IPS-11a (cell line): Measurements from ENCODE around the gene NEU1.

Experiments used
- H3K4me3 ChIP-seq: one replicate; pipeline ENCODE4 v1.5.1; 2013; ENCODE audit warnings: low read depth, low read length, control low read depth

NEU1 gene

DNA sequence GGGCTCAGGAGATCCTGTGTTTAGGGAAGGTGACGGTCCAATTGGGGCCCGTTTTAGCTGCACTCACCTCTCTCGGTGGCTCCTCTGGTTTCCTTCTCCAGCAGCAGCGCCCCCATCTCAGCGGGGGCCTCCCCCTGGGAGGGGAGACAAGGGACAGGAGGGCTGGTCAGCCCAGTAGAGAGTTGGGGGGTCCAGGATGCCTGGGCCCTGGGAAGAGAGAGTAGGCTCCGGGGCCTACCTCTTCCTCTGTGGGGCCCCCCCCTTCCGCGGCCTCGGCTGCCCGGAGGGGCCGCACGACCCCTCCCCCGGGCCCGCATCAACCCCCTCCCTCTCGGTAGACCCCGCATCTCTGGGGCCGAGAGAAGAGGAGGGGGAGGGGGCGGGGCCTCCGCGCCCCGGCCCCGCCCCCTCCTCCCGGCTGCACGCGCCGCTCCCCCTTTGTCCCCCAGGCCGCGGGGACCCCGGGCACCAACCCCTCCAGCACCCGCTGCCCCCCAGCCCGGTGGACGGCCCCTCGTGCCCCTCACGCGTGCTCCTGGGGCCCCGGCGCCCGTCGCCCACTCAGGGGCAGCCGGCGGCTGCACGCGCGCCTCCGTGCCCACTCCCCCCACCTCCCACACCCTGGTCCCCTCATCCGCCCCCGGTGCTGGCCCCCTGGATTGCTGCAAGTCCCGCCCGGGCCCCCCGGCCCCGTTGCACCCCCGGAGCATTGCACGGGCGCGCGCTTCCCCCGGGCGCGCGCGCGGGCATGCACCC is 34.4 kb upstream of the NEU1 start:
- H3K4me3 ChIP-seq, result peak overlapping the region; percentile 89

DNA sequence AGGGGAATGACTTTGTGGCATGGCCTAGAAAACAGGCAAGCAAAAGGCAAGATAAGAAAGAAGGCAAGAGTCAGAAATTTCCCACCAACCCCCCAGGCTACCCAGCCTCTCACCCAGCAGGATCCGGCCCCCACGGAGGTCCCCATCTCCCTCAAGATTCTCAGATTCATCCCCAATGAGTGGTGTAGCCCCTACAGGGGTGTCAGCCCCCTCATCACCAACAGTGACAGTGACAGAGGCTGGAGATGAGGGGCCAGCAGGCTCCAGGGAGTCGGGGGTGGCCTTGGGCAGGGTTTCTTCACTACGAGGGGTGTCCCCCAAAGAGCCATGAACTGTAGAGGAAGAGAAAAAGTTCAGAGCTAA is 33.9 kb upstream of the NEU1 start:
- H3K4me3 ChIP-seq, result peak overlapping the region; percentile 41

DNA sequence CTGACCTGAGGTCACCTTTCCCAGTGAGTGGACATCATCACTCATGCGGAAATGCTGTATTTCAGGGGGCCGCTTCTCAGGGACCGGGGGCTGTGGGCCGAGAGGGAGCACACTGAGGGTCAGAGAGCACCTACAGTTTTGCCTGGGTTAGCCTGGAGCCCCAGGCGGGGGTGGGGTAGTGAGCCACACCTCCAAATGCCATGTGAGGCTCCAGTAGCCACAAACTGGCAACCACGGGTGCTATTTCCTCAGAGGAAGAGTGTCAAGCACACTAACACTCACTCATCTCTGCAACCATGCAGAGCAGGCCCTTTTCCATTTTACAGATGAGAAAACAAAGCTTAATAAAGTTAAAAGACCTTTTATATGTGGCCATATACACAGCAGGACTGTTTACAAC is 30.2 kb upstream of the NEU1 start:
- H3K4me3 ChIP-seq, result no peak overlapping the region

DNA sequence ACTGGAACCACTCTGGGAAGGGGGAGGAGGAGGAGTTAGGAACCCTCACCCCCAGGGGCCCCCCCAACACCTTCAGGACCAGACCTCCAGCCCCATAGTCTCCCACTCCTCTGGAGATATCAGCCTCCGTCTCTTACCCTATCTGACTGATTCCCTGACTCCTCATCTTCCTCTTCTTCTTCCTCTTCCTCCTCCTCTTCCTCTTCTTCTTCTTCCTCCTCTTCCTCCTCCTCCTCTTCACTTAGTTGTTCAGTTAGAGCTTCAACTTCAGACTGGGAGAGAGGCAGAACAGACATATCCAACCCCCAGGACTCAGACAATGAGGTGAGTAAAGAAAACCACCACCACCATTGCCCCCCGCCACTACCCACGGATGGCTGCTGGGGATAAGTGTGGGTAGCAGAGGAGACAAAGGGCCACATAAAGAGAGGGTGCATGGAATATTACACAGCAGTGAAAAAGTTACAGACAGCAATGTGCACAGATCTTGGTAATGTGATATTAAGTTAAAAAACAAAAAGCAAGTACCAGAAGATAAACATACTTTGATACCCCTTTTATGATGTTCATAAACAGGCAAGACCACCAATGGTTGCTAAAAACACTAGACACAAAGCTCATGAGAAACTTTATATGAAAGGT is 26.8 kb upstream of the NEU1 start:
- H3K4me3 ChIP-seq, result no peak overlapping the region

DNA sequence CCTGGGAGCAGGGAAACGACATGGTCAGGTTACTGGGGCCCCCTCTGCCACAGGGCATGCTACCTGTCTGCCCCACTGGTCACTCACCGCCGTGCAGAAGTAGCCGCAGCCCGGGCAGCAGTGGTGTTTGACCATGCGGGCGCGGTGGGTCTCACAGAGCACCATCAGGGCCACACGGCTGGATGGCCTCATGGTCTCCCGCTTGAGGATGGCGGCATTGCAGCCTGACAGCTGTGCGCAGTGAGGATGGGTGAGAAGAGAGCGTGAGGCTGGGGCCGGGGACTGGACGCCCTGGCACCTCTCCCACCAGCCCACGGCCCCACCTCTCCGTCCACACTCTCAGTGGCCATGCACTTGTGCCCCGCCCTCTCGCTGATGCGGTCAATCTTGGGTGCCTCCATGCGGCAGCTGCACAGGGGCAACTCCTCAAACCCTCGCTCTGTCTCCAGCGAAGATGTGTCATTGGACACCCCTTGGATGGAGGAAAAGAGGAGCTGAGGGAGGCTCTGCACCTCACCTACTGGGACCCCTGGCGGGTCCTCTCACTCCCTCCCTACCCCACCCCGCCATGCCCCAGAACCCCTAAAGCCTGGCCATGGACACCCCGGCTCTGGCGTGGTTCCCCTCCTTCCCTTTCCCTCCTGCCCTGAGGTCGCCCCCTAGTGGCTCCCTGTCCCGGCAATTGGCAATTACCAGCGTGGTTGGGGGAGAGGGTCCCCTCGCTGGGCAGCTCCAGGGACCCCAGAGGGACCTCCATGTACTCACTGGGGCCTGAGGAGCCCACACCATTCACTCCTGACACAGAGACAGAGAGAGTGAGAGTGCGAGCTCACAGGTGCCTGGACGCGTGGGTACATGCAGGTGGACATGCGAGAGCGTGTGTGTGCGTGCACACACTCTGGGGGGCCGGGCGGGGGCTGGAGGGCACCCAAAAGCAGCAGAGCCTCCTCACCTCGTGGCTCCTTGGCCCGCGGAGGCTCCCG is 25.9 kb upstream of the NEU1 start:
- no peak overlapping the region for H3K4me3 ChIP-seq

DNA sequence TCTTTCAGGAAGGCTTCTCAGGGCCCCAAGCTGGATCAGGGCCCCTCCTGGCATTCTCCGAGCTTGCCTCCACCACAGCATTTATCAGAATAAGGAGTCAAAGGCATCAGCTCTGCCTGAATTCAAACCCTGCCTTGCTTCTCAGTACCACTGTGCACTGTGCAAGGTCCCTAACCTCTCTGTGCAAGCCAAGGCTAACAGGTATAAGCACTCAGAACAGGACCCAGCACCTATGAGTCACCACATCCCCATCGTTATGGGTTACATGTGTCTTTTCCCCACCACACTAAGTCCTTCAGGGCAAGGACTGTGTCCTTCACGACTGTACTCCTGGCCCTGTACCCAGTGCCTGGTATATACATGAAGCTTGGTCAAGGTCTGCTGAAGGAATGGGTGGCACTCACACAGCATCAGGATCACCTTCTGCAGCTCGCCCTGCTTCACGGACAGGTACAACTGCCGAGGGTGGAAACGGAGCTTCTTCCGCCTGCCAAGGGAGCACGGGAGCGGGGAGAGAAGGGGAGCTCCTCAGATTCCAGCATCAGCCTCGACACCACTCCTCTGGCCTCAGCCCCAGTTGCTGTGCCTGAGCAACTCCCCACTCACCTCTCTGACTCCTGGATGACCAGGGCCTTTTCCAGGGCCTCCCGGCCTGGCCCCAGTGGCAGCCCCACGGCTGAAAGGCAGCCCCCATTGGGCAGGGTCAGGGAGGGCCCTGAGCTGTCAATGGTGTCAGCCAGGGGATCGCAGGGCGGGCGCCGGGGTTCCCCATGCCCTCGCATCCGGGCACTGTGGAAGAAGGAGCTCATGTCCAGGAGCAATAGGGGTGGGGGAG is 24.8 kb upstream of the NEU1 start:
- no peak overlapping the region for H3K4me3 ChIP-seq

DNA sequence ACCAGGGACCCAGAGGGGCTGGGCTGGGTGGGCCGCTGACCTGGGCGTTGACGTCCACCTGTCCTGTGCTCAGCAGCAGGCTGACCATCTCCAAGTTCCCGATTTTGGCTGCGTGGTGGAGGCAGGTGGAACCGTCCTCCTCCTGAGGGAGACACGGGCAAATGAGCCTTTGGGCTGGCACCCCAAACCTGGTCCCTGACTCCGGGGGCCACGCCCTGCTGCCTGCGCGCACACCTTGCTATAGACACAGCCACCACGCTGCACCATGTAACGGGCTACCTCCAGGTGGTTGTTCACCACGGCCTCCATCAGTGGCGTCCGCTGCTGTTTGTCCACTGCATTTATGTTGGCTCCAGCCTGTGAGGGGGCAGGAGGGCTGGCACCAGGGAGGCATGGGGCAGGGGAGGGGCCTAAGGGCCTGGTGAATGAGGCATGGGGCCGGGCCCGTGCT is 23.9 kb upstream of the NEU1 start:
- no peak overlapping the region for H3K4me3 ChIP-seq

DNA sequence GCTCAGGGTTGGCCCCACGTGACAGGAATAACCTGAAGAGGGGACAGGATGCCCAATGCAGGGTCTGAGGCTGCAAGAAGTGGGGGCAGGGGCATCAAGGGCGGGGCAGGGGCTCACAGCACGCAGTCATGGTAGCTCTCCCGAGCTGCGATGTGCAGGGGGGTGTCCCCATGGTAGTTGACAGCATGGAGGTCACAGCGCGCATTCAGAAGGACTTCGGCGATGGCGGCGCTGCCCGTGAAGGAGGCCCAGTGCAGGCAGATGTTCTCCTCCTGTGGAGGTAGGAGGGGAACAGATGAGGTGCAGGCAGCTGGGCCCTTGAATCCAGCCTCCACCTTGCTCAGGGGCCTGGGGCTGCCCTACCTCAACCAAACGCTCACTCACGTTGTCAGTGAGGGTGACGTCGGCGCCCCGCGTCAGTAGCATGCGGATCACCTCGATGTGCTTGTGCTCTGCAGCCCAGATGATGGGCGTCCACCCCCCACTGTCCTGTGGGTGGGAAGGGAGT is 22.0 kb upstream of the NEU1 start:
- no peak overlapping the region for H3K4me3 ChIP-seq

DNA sequence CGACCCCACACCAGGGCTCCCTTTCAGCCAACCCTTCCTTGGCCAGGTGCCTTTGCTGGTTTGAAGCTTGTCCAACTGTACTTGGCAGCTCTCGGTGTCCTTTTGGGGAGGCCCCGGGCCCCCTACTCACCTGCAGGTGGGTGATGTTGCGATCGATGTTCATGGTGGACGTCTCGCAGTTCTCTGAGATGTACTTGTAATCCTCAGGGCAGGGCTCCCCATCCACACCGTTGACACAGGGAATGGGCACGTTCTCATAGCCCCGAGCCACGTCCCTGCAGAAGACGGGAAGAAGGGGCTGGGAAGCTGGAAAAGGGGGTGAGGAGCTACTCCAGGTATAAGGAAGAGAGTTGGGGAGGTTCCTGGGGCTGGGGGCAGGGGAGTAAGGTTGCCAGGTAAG is 21.1 kb upstream of the NEU1 start:
- H3K4me3 ChIP-seq, result no peak overlapping the region

DNA sequence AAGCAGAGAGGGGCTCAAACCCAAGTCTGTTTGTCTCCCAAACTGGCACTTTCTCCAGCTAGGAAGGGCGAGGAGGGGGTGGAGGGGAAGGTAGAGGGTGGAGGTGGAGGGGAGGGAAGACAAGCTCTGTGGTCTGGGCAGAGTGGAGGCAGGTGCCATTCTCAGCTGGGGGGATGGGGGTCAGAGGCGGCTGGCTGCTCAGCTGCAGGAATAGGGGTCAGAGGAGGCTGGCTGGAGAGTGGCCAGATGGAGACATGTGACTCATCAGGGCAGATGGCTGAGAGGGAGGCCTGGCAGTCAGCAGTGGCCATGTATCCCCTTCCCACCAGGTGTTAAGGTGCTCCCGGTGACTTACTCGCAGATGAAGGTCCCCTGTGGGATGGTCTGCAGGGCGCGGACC is 19.7 kb upstream of the NEU1 start:
- H3K4me3 ChIP-seq, result no peak overlapping the region

DNA sequence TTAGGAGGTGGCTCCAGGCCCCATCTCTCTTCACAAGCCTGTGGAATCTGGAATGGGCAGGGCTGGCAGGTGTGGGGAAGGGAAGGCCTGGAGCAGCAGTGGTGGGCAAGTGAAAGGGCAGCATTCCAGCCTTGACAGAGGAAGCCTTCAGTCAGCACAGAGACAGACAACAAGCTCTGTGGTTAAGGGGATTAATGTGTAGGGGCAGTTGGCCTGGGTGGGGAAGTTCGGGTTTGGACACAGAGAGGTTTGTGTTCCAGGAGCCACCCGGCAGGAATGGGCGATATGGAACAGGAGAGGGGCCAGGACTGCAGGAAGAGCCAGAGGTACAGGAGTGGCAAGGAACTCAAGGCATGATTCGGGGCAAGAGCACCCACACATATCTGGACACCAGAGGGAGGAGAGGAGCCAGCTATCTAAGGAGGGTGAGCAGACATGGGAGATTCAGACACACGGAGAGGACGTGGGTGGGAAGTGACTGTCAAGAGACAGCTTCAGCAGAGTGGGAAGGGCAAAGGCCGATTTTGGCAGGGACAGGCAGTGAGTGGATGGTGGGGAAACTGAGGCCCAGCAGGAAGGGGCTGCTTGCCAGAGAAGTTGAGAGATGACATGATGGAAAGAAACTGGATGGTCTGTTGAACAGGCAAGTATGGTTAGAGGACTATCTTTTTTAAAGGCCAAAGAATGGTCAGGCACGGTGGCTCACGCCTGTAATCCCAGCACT is 18.7 kb upstream of the NEU1 start:
- no peak overlapping the region for H3K4me3 ChIP-seq

DNA sequence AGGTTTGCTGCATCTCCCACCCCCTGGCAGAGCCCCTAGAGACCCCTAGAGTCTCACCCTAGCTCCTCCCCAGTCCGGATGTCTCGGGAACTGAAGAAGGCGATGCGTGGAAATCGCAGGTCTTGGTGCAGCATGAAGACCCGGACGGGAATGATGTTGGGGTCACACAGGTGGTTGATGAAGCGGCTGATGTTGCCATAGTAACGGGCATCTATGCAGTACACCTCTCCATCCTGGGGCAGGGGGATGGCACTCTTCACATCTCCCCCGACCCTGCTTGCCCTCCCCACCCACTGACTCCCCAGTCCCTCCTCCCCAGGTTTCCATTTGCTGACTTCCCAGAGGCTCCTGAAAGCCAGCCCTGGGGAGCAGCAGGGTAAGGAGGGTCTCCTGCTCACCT is 18.0 kb upstream of the NEU1 start:
- H3K4me3 ChIP-seq, result no peak overlapping the region

DNA sequence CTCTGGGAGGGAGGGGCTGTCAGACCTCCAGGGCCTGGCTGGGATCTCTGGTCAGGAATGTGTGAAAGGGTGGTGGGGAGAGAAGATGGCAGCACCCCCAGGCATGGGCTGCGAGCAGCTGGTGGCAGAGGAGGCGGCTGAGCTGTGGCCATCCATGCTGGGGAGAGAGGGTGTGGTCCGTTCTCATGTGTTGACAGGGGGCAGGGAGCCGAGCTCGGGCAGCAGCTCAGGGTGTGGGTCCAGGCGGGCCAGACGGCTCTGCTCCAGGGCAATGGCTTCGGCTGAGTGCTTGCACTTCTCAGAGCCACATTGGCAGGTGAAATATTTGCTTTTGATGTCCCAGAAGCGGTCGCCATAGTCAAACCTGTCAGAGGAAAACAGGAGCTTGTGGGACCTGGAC is 17.3 kb upstream of the NEU1 start:
- H3K4me3 ChIP-seq, result no peak overlapping the region

DNA sequence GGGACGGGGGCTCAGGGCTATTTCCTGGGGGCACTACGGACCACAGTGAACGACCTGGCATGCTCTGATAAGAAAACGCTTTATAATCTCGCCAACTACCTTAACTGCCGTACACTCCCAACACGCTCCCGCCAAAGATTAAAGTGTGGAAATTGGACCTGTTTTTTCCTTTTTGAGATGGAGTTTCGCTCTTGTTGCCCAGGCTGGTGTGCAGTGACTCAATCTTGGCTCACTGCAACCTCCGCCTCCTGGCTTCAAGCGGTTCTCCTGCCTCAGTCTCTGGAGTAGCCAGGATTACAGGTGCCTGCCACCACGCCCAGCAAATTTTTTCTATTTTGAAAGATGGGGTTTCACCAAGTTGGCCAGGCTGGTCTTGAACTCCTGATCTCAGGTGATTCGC is 16.5 kb upstream of the NEU1 start:
- H3K4me3 ChIP-seq, result no peak overlapping the region

DNA sequence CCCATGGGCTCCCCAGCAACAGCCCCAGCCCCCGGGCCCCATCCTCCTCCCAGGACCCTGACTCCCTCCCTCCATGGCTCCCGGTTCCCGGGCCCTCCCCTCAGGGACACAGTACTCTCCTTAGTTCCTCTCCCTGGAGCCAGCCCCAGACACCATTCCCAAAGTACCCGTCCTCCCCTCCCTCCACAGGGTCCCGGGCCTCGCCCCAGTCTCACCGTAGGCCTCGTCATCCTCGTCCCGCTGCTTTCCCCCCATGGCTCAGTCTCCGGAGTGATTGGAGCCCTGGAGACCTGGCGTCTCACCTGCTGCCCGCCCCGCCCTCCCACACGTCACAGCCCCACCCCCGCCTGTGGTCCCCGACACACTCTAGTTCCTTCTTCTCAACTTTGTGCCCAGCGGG is 16.1 kb upstream of the NEU1 start, which contains the start of gene SLC44A4:
Gene SLC44A4, minus strand, starts transcription at position 272 of the 400 bp plus-strand sequence. Its CDS starts 17 bp downstream, at position 255.
- no peak within 1 kb of the TSS for H3K4me3 ChIP-seq

DNA sequence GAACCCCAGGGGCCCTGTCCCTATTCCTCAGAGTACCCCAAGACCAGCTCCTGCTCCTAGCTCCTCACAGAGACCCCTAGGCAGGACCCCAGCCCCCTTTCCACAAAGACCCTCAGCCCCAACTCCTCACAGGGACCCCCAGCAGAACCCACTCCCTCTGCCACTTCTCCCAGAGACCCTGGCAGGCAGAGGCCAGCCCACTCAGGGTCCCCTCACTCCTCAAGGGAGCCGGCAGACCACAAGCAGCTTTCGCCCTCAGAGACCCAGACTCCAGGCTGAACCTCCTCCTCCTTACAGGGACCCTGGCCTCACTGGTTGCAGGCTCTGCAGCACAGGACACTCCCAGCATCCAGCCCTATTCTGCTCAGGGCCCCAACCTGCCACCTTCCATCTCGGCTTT is 15.6 kb upstream of the NEU1 start:
- H3K4me3 ChIP-seq, result no peak overlapping the region

DNA sequence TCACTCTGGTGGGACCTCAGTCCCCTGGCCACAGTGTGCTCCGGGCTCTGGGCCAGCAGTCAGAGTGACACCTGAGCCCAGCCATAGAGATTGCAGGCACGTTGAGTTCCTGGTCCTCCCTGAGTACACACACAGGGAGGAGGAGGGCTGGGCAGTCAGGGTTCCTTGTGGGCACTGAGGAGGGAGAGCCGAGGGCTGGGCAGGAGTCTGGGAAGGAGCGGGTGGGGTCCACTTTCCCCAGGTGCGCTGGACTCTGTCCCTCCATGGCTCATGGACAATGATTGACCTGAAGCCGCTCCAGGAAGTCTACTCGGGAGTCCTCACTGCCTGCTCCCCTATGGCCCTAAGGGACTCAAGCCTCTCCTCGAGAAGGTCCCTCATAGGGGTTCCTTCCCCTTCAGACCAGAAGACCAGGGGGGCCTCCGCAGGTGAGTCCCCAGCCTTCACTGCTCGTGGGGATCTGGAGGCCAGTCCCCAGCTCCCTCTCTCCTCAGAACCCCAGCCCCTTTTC is 15.1 kb upstream of the NEU1 start:
- no peak overlapping the region for H3K4me3 ChIP-seq

DNA sequence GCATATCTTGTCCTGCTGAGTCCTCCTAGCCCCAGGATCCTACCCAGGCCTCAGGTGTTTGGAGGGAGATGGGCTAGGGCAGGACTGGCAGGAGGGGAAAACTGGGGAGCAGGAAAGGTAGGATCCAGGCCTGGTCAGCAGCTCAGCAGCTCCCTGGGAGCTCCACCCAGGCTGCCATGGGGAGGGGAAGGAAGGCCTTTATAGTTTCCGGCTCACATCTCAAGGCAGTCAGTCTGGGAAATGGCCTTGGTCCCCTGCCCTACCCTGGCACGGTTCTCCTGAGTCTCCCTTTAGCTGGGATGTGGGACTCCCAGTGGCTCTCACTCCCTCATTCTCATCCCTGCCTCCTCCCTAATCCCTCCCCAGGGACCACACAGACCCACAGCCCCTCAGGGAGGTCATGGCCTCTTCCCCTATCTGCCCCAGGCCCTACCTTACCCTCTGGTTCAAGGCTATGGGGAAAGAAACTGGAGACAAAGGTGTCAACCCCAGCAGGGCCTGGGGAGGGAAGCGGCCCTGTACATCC is 14.6 kb upstream of the NEU1 start:
- no peak overlapping the region for H3K4me3 ChIP-seq

DNA sequence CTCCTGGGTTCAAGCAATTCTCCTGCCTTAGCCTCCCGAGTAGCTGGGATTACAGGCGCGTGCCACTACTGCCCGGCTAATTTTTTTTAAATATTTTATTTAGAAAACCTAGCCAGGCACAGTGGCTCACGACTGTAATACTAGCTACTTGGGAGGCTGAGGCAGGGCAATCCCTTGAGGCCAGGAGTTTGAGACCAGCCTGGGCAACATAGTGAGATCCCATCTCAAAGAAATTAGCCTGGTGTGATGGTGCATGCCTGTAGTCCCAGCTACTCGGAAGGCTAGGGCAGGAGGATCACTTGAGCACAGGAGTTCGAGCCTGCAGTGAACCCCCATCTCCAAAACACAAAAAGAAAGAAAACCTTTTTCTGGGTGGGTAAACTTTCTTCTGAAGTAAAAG is 13.7 kb upstream of the NEU1 start:
- no peak overlapping the region for H3K4me3 ChIP-seq
